ENCODE measurements around the gene KRTAP4-4. TPM values are rescaled to one million over a fixed set of nuclear protein-coding genes. Genes with fewer than 3 reads are reported as not detected.
"Not testable (repeated sequence)": the region's sequence is repeated elsewhere in the genome, so short reads cannot be mapped to it uniquely, and the experiment has no call there.

Gene KRTAP4-4
- total RNA-seq, 4 donors from 2014 or later = not detected

- no peak for TF ChIP-seq POLR2A (IDR thresholded peaks at IDR 0.05)
- TF ChIP-seq CTCF (IDR thresholded peaks at IDR 0.05) = no peak
- Histone ChIP-seq H3K27me3 (no peaks in the 10 kb centered on the region), H3K9me3 (no peaks in the 10 kb centered on the region), H3K36me3 (no peaks in the 10 kb centered on the region), H3K27ac (no peak overlapping the region), H3K4me1 (no peaks in the 10 kb centered on the region), H3K4me3 (no peak overlapping the region)
- no peak for DNase-seq
Observed at GRCh38 chr17:41176744-41177387, 16.3 kb upstream of the KRTAP4-4 start.

GRCh38 chr17:41171886-41172285, 11.3 kb upstream of the KRTAP4-4 start:
- Histone ChIP-seq H3K9me3 (no peaks in the 10 kb centered on the region), H3K4me1 (no peaks in the 10 kb centered on the region), H3K36me3 (no peaks in the 10 kb centered on the region), H3K27ac (no peak overlapping the region), H3K27me3 (no peaks in the 10 kb centered on the region), H3K4me3 (no peak overlapping the region)
- DNase-seq = no peak
- TF ChIP-seq POLR2A (IDR thresholded peaks at IDR 0.05) (no peak), CTCF (IDR thresholded peaks at IDR 0.05) (no peak)

GRCh38 chr17:41168121-41168520, 7.6 kb upstream of the KRTAP4-4 start, which contains the start of gene KRTAP4-3:
Gene KRTAP4-3 (minus strand): TSS chr17:41168221. CDS start chr17:41168172, 49 bp downstream.
- H3K9me3 ChIP-seq = no peaks in the 10 kb centered on the region
- no peaks in the 10 kb centered on the region for H3K27me3 ChIP-seq
- no peaks in the 10 kb centered on the region for H3K36me3 ChIP-seq
- TF ChIP-seq CTCF (IDR thresholded peaks at IDR 0.05) = no peak
- no peak for TF ChIP-seq POLR2A (IDR thresholded peaks at IDR 0.05)
- H3K4me1 ChIP-seq = no peaks in the 10 kb centered on the region
- no peak within 1 kb of the TSS for H3K27ac ChIP-seq
- H3K4me3 ChIP-seq = no peak within 1 kb of the TSS
- no peak for DNase-seq

- no peak for DNase-seq
- no peaks in the 10 kb centered on the region for H3K36me3 ChIP-seq
- H3K4me3 ChIP-seq = no peak overlapping the region
- no peaks in the 10 kb centered on the region for H3K4me1 ChIP-seq
- no peak for TF ChIP-seq POLR2A (IDR thresholded peaks at IDR 0.05)
- no peak overlapping the region for H3K27ac ChIP-seq
- H3K9me3 ChIP-seq = no peaks in the 10 kb centered on the region
- H3K27me3 ChIP-seq = no peaks in the 10 kb centered on the region
Observed at GRCh38 chr17:41167561-41167960, 7.0 kb upstream of the KRTAP4-4 start.

- no peaks in the 10 kb centered on the region for H3K9me3 ChIP-seq
- TF ChIP-seq CTCF (IDR thresholded peaks at IDR 0.05) (no peak), POLR2A (IDR thresholded peaks at IDR 0.05) (no peak)
- H3K27me3 ChIP-seq = no peaks in the 10 kb centered on the region
- H3K4me1 ChIP-seq = no peaks in the 10 kb centered on the region
- no peaks in the 10 kb centered on the region for H3K36me3 ChIP-seq
- H3K27ac ChIP-seq = no peak overlapping the region
- H3K4me3 ChIP-seq = no peak overlapping the region
- DNase-seq = no peak
Observed at GRCh38 chr17:41163828-41164227, 3.3 kb upstream of the KRTAP4-4 start.

- not testable (repeated sequence) for H3K4me3 ChIP-seq, H3K27ac ChIP-seq, H3K4me1 ChIP-seq, H3K9me3 ChIP-seq, DNase-seq, H3K27me3 ChIP-seq, H3K36me3 ChIP-seq
Observed at GRCh38 chr17:41160190-41160589, 358 bp downstream of the KRTAP4-4 start.

- DNase-seq = no peak
- H3K27me3 ChIP-seq = no peaks in the 10 kb centered on the region
- no peak overlapping the region for H3K27ac ChIP-seq
- TF ChIP-seq POLR2A (IDR thresholded peaks at IDR 0.05) (no peak), CTCF (IDR thresholded peaks at IDR 0.05) (no peak)
- H3K4me3 ChIP-seq = no peak overlapping the region
- no peaks in the 10 kb centered on the region for H3K9me3 ChIP-seq
- H3K4me1 ChIP-seq = no peaks in the 10 kb centered on the region
- H3K36me3 ChIP-seq = no peaks in the 10 kb centered on the region
Observed at GRCh38 chr17:41153856-41154255, 6.7 kb downstream of the KRTAP4-4 start.

Data from Peyer's patch (tissue), 4 donors.